Right lobe of liver (tissue), 4 donors: ENCODE data around the gene DDX31.
"Not testable (repeated sequence)": the region's sequence is repeated elsewhere in the genome, so short reads cannot be mapped to it uniquely, and the experiment has no call there.

Source experiments
- CTCF ChIP-seq, 4 donors: fragments of 200-600 bp in 3 of 4; fragments of 450-650 bp in 1 of 4; IDR thresholded peaks; one replicate each; pipeline versions ENCODE4 v1.5.1 to v1.8.0; 2016 to 2022; ENCODE audit warnings: antibody characterized with exemption in 4 of 4, mild to moderate bottlenecking in 2 of 4
- POLR2A ChIP-seq: fragments of 450-650 bp; IDR thresholded peaks from one replicate; pipeline ENCODE4 v1.6.1; 2017; ENCODE audit warnings: antibody characterized with exemption, mild to moderate bottlenecking
- donor health status: DM: no; HTN: no; CAD: no.
- donor health status: DM: no; HTN: no; CAD: no.
- donor health status: DM: no; HTN: yes; CAD: no.

GRCh38 chr9:132718381-132718928 lies 48.7 kb upstream of the DDX31 start:
- TF ChIP-seq CTCF (IDR thresholded peaks at IDR 0.05); POLR2A: not testable (repeated sequence)
